Adrenal gland (tissue), 5 donors: ENCODE data around the gene SERPING1.

Experiments used
- CTCF ChIP-seq, 6 experiments: fragments of 450-650 bp in 4 of 6; fragments of 200-600 bp in 2 of 6; sonication (generic) in 1 of 6; IDR thresholded peaks; 1 replicate in 5 of 6; 2 replicates in 1 of 6; pipeline versions ENCODE4 v1.5.1 to v1.8.0; 2016 to 2021; ENCODE audit warnings: antibody characterized with exemption in 6 of 6, mild to moderate bottlenecking in 2 of 6, moderate library complexity in 1 of 6
- POLR2A ChIP-seq, 2 donors: fragments of 450-650 bp; IDR thresholded peaks; one replicate each; pipeline ENCODE4 v1.6.1; 2017; ENCODE audit warnings: antibody characterized with exemption in 2 of 2, mild to moderate bottlenecking in 2 of 2, moderate library complexity in 1 of 2
- donor health status: DM: no; HTN: no; CAD: no.

- TF ChIP-seq CTCF (IDR thresholded peaks at IDR 0.05) (no peak), POLR2A (IDR thresholded peaks at IDR 0.05) (no peak)
These were observed 47.5 kb upstream of the SERPING1 start for GRCh38 chr11:57549983-57550382.
